Ecto neural progenitor cell (in vitro differentiated cells): ENCODE measurements around the gene FBXO38.

Experiments
- DNase-seq: peaks from one replicate; pipeline ENCODE4 v3.0.0-alpha.2; 2018; ENCODE audit warnings: low spot score

Gene FBXO38

GRCh38 chr5:148474025-148474511 is 90.3 kb downstream of the FBXO38 start:
- DNase-seq = no peak

DNA sequence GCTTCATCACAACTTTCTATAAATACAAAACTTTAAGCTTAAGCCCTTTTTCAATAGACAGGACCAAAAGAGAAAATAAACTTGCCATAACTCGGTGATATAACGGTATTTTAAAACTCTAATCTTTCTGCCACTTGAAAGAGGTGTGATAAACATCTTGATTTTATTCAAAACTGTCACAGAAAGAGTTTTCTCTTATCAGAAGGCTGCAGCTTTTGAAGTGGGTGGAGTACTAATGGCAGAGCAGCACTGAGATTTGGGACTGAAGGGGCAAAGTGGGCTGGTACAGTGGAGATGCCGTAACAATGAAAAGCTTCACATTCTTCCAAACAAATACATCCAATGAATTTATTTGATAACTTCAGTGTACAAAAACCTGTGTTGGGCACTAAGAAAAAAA is 92.5 kb downstream of the FBXO38 start:
- DNase-seq = no peak

DNA sequence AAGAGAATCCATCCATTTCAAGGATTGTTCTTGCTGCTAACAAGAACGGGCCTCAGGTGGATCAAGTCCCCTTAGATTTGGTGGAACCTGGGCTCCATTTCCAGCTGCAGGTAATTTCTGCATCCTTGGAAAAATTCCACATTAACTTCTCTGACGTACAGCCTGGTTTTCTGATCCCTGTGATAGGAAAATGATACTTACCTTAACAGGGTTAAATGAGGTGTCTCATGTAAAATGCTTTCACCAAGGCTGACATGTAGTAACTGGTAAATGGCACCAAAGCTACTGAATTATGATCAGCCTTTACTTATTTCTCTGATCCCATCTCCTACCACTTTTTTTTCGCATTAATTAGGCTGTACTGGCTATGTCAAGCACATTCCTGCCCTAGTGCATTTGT is 93.7 kb downstream of the FBXO38 start:
- DNase-seq = no peak

DNA sequence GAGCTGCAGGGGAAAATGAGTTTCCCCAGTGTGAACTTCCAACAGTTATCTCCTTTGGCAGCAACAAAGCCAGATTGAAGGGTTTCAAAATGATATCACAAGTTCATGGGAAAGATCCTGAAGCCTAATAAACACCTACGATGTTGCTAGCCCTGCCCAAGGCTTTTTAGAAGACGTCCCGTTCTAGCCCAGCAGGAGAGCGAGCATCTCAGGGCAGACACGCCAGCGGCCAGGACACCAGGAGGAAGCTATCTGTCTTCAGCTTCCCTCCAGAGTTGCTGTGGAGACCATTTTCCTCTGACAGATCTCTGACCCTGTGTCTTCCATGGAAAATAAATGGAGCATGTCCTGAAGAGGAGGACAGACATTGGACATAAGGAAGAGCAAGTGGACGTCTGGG is 98.4 kb downstream of the FBXO38 start:
- no peak for DNase-seq

- DNase-seq = peak; percentile 79
Observed at GRCh38 chr5:148482697-148483462, 99.1 kb downstream of the FBXO38 start.

DNA sequence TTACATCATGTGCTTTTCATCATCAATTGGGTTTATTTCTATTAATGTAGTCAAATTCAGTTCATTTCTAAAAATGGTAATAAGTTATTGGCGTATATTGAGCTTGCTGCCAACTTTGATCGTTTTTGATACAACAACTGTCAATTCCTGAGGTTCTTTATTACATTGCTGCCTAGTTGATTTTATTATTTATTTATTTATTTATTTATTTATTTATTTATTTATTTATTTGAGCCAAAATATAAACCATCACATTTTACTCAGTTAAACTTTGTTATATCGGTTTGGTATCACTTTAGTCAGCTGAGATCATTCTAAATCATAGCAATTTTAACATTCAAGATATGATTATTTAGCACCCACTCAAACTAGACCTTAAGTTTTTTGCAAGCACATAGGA is 100.0 kb downstream of the FBXO38 start:
- no peak for DNase-seq

DNA sequence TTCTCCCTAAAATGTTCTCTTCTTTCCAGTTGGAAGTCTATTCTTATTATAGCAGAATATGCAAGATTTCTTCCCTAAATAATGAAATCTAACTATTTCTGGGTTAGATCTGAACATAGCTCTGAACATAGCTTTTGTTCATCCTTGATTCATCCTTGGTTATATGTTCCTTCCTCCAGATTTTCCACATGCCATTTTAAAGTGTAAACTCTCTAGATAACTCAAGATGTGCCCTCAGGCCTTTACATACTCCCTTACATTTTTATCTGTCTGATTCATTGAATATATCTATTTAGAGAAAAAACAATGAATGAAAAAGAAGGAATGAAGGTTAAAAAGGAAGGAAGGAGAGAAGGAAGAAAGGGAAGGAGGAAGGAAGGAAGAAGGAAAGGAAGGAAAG is 100.9 kb downstream of the FBXO38 start:
- DNase-seq = no peak

DNA sequence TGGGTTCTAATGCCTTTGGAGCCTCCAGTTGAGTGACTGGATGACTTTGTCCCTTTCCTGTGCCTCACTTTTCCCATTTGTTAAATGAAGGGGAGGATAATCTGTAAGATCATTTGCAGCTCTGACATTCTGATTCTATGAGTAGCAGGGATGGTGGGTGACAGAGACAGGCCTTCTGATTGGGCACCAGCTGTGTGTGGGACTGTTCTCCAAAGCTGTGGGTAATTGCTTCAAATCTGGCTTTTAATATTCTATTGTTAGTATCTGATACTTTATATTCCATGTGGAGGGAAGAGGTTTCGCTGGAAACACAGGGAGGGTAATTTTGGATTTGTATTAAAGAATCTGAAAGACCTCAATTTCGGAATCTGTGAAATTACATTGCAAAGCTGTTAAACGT is 102.7 kb downstream of the FBXO38 start:
- no peak for DNase-seq

DNA sequence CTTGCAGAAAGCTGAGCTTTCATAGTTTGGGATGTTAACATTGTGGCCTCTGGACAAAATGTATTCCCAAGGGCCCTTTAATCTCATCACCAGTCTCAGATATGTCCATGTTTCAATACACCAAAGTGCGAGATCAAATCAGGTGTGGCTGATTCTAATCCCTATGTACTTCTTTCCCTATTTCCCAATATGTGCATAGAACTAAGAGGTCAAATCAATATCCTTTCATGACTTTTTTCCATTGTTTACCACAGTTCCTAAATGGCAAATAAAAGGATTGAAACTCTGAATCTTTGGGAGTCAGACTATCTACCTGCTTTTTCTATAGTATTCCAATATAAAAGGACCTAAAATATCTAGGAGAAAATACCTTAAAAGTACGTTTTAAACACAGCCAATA is 105.0 kb downstream of the FBXO38 start:
- no peak for DNase-seq

DNA sequence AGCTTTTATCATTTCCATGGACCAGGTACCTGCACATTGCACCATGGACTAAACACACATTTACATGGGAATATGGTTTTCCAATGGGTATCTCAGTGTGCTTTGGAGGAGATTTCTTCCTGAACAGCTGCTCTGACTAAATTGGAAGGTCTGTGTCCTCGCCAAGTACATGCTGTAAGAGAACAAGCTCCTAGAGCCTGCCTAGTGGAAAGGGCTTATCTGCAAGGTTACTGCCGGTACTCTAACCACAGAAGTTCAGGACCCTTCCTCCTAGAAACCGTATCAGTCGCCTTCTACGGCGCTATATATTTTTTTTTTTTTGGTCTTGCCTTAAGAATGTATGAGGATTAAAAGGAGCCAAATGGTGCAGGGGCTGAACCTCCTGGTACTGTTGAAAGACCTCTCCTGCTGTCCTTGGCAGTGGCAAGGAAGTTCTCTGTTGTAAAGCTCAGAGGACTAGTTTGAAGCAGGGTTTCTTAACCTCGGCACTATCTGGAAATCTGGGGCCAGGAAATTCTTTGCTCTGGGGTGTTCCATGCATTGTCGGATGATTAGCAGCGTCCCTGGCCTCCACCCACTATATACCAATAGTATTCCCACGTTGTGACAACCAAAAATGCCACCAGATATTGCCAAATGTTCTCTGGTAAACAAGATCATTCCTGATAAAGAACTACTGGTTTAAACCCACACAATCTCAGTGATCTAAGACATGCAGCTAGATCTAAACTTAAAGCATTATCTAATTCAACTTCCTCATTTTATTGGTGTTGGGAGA is 107.4 kb downstream of the FBXO38 start:
- DNase-seq = no peak

DNA sequence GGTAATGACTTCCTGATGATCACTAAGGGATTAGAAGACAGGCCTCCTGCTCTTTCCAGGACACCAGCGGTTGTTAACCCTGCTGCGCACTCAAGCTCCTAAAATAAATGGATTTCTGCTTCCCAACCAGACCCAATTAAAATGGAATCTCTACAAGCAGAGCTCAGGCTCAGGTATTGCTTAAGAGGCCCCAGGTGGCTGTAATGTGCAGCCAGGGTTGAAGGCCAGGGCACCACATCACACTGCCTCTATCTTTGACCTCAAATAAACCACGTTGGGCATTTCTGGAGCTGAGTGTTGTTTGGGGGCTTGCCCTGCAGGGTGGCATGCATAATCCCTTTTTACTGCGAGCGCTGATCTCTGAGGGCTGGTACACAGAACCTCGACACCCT is 108.0 kb downstream of the FBXO38 start:
- no peak for DNase-seq

DNA sequence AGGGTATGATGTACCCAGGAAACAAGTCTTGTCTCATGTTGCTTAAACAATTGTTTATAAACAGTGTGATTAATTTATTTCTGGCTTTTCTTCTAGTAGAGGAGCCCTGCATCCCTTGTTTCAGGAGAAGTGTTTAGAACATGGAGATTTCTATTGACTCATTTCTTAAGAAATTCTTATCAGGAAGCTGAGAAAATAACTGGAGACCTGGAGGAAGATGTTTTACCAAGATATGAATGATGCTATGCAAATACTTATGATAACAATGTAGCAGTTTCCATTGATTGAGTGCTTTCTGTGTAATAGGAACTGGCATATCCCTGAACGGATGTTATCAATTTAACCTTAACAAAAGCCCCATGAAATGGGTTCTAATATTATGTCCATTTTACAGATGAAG is 108.6 kb downstream of the FBXO38 start:
- DNase-seq = no peak
